ENCODE results near the gene PGAM1. TPM values are rescaled to one million over a fixed set of nuclear protein-coding genes. Genes with fewer than 3 reads are reported as not detected.

The PGAM1 gene
- polyA plus RNA-seq, 1 donor from 2014 or later: 195 TPM

DNA sequence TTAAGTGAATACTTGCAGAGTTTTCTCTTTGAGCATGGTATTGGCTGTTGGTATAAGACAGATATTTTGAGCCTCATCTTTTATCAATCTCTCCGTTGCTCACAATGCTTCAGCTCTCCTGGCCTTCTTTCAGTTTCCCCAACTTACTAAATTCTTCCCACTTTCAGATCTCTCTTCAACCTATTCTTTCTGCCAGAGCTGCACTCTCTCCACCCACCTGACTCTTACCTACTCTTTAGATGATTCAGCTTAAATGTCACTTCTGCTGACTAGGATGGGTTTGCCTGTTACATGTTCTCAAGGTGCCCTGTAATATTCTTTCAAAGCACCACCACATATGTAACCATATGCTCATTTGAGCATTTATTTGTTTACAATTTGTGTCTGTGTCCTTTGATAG is 18.2 kb downstream of the PGAM1 start:
- Histone ChIP-seq H3K4me3 (ENCODE audit: low read length) (peak overlapping the region; percentile 87), H2AFZ (ENCODE audit: low read depth, low read length) (no peak overlapping the region), H3K9me3 (ENCODE audit: low read length) (no peaks in the 10 kb centered on the region), H3K27ac (ENCODE audit: low read length) (no peak overlapping the region), H3K79me2 (replicated peaks; ENCODE audit: insufficient read depth, low read length) (peaks cover 32% of the 10 kb centered on the region), H3K27me3 (ENCODE audit: insufficient read depth, low read depth, low read length) (no peaks in the 10 kb centered on the region), H3F3A (ENCODE audit: insufficient read depth, low read length, poor library complexity, severe bottlenecking) (no peaks in the 10 kb centered on the region), H3K36me3 (ENCODE audit: insufficient read depth, low read length) (no peaks in the 10 kb centered on the region), H3K4me2 (ENCODE audit: low read length) (no peak overlapping the region), H3K9me2 (ENCODE audit: insufficient read depth, low read length) (no peaks in the 10 kb centered on the region), H4K20me1 (ENCODE audit: insufficient read depth) (no peaks in the 10 kb centered on the region), H3K9ac (ENCODE audit: low read length) (no peak overlapping the region)
- no peak for TF ChIP-seq SMC3 (conservative IDR thresholded peaks at IDR 0.05; ENCODE audit: poor library complexity)
- TF ChIP-seq, protein P1, sequence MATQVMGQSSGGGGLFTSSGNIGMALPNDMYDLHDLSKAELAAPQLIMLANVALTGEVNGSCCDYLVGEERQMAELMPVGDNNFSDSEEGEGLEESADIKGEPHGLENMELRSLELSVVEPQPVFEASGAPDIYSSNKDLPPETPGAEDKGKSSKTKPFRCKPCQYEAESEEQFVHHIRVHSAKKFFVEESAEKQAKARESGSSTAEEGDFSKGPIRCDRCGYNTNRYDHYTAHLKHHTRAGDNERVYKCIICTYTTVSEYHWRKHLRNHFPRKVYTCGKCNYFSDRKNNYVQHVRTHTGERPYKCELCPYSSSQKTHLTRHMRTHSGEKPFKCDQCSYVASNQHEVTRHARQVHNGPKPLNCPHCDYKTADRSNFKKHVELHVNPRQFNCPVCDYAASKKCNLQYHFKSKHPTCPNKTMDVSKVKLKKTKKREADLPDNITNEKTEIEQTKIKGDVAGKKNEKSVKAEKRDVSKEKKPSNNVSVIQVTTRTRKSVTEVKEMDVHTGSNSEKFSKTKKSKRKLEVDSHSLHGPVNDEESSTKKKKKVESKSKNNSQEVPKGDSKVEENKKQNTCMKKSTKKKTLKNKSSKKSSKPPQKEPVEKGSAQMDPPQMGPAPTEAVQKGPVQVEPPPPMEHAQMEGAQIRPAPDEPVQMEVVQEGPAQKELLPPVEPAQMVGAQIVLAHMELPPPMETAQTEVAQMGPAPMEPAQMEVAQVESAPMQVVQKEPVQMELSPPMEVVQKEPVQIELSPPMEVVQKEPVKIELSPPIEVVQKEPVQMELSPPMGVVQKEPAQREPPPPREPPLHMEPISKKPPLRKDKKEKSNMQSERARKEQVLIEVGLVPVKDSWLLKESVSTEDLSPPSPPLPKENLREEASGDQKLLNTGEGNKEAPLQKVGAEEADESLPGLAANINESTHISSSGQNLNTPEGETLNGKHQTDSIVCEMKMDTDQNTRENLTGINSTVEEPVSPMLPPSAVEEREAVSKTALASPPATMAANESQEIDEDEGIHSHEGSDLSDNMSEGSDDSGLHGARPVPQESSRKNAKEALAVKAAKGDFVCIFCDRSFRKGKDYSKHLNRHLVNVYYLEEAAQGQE (IDR thresholded peaks at IDR 0.05; ENCODE audit: borderline replicate concordance): no peak
- no peak for TF ChIP-seq MXI1 (conservative IDR thresholded peaks at IDR 0.05; ENCODE audit: poor library complexity, severe bottlenecking)
- no peak for TF ChIP-seq EZH2 (IDR thresholded peaks at IDR 0.05; ENCODE audit: borderline replicate concordance, insufficient read depth, low read length, poor library complexity, severe bottlenecking)
- TF ChIP-seq EP300 (conservative IDR thresholded peaks at IDR 0.05; ENCODE audit: poor library complexity, severe bottlenecking): no peak
- no peak for TF ChIP-seq POLR2AphosphoS5 (IDR thresholded peaks at IDR 0.05)
- no peak for TF ChIP-seq TAF1 (IDR thresholded peaks at IDR 0.05; ENCODE audit: low read depth)
- TF ChIP-seq, protein P2, sequence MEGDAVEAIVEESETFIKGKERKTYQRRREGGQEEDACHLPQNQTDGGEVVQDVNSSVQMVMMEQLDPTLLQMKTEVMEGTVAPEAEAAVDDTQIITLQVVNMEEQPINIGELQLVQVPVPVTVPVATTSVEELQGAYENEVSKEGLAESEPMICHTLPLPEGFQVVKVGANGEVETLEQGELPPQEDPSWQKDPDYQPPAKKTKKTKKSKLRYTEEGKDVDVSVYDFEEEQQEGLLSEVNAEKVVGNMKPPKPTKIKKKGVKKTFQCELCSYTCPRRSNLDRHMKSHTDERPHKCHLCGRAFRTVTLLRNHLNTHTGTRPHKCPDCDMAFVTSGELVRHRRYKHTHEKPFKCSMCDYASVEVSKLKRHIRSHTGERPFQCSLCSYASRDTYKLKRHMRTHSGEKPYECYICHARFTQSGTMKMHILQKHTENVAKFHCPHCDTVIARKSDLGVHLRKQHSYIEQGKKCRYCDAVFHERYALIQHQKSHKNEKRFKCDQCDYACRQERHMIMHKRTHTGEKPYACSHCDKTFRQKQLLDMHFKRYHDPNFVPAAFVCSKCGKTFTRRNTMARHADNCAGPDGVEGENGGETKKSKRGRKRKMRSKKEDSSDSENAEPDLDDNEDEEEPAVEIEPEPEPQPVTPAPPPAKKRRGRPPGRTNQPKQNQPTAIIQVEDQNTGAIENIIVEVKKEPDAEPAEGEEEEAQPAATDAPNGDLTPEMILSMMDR (IDR thresholded peaks at IDR 0.05; ENCODE audit: poor library complexity, severe bottlenecking): no peak
- no peak for TF ChIP-seq RAD21 (conservative IDR thresholded peaks at IDR 0.05)

DNA sequence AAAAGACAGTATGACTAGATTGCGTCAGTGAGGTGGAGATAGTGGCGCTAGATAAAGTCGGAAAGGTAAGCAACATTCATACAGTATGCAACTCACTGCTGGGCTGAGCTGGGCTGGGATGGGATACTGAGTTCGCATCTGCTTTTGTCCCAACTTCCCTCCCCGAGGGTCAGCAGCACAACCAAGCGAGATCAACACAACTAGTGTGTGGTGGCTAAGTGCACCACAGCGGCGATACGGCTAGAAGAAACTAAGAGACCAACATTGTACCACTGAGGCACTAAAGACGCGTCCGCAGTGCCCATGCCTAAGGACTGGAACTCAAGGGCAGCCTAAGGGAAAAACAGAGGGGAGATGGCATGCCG is 19.3 kb downstream of the PGAM1 start:
- Histone ChIP-seq H3K4me2 (ENCODE audit: low read length) (peak overlapping the region; percentile 57), H3K9ac (ENCODE audit: low read length) (peak overlapping the region; percentile 83), H3K4me3 (ENCODE audit: low read length) (peak overlapping the region; percentile 87), H3K27me3 (ENCODE audit: insufficient read depth, low read depth, low read length) (no peaks in the 10 kb centered on the region), H4K20me1 (ENCODE audit: insufficient read depth) (no peaks in the 10 kb centered on the region), H3K36me3 (ENCODE audit: insufficient read depth, low read length) (no peaks in the 10 kb centered on the region), H3K27ac (ENCODE audit: low read length) (peak overlapping the region; percentile 69), H3F3A (ENCODE audit: insufficient read depth, low read length, poor library complexity, severe bottlenecking) (no peaks in the 10 kb centered on the region), H3K9me3 (ENCODE audit: low read length) (no peaks in the 10 kb centered on the region), H2AFZ (ENCODE audit: low read depth, low read length) (peak overlapping the region; percentile 67), H3K79me2 (replicated peaks; ENCODE audit: insufficient read depth, low read length) (peaks cover 34% of the 10 kb centered on the region), H3K9me2 (ENCODE audit: insufficient read depth, low read length) (no peaks in the 10 kb centered on the region)
- TF ChIP-seq, protein P2 (IDR thresholded peaks at IDR 0.05; ENCODE audit: poor library complexity, severe bottlenecking): no peak
- no peak for TF ChIP-seq POLR2AphosphoS5 (IDR thresholded peaks at IDR 0.05)
- TF ChIP-seq MXI1 (conservative IDR thresholded peaks at IDR 0.05; ENCODE audit: poor library complexity, severe bottlenecking): no peak
- no peak for TF ChIP-seq RAD21 (conservative IDR thresholded peaks at IDR 0.05)
- TF ChIP-seq EZH2 (IDR thresholded peaks at IDR 0.05; ENCODE audit: borderline replicate concordance, insufficient read depth, low read length, poor library complexity, severe bottlenecking): no peak
- no peak for TF ChIP-seq SMC3 (conservative IDR thresholded peaks at IDR 0.05; ENCODE audit: poor library complexity)
- no peak for TF ChIP-seq EP300 (conservative IDR thresholded peaks at IDR 0.05; ENCODE audit: poor library complexity, severe bottlenecking)
- no peak for TF ChIP-seq TAF1 (IDR thresholded peaks at IDR 0.05; ENCODE audit: low read depth)
- TF ChIP-seq, protein P1 (IDR thresholded peaks at IDR 0.05; ENCODE audit: borderline replicate concordance): no peak

Measured in neural cell (in vitro differentiated cells).